Iris pigment epithelial cell (primary cell): Measurements from ENCODE around the gene WWOX.

Experiments
- DNase-seq: peaks from one replicate; pipeline ENCODE4 v3.0.0-alpha.2; 2011; ENCODE audit warnings: low read depth

Gene WWOX

GRCh38 chr16:78862022-78862421 is 762.6 kb downstream of the WWOX start:
- DNase-seq = no peak

- DNase-seq = no peak
Observed at GRCh38 chr16:78866521-78866920, 767.1 kb downstream of the WWOX start.

GRCh38 chr16:78869492-78869891 is 770.0 kb downstream of the WWOX start:
- no peak for DNase-seq

GRCh38 chr16:78871241-78871640 is 771.8 kb downstream of the WWOX start:
- DNase-seq = no peak

GRCh38 chr16:78876671-78877070 is 777.2 kb downstream of the WWOX start:
- no peak for DNase-seq

GRCh38 chr16:78877114-78877655 is 777.7 kb downstream of the WWOX start:
- no peak for DNase-seq

GRCh38 chr16:78878570-78878969 is 779.1 kb downstream of the WWOX start:
- no peak for DNase-seq

GRCh38 chr16:78879011-78879410 is 779.6 kb downstream of the WWOX start:
- no peak for DNase-seq

- no peak for DNase-seq
Observed at GRCh38 chr16:78882150-78882549, 782.7 kb downstream of the WWOX start.

GRCh38 chr16:78882751-78883150 is 783.3 kb downstream of the WWOX start:
- no peak for DNase-seq

GRCh38 chr16:78884204-78884603 is 784.8 kb downstream of the WWOX start:
- DNase-seq = no peak

- DNase-seq = no peak
Observed at GRCh38 chr16:78889346-78889745, 789.9 kb downstream of the WWOX start.

- DNase-seq = no peak
Observed at GRCh38 chr16:78890373-78890895, 791.0 kb downstream of the WWOX start.

GRCh38 chr16:78892951-78893733 is 793.7 kb downstream of the WWOX start:
- no peak for DNase-seq

- DNase-seq = no peak
Observed at GRCh38 chr16:78894886-78895285, 795.4 kb downstream of the WWOX start.

- DNase-seq = no peak
Observed at GRCh38 chr16:78895681-78896080, 796.2 kb downstream of the WWOX start.

GRCh38 chr16:78896280-78896679 is 796.8 kb downstream of the WWOX start:
- no peak for DNase-seq

GRCh38 chr16:78897299-78897698 is 797.8 kb downstream of the WWOX start:
- no peak for DNase-seq

GRCh38 chr16:78900044-78900811 is 800.8 kb downstream of the WWOX start:
- no peak for DNase-seq

GRCh38 chr16:78900966-78901365 is 801.5 kb downstream of the WWOX start:
- no peak for DNase-seq

- no peak for DNase-seq
Observed at GRCh38 chr16:78902321-78902720, 802.9 kb downstream of the WWOX start.

- no peak for DNase-seq
Observed at GRCh38 chr16:78903237-78903636, 803.8 kb downstream of the WWOX start.

- DNase-seq = no peak
Observed at GRCh38 chr16:78903843-78904242, 804.4 kb downstream of the WWOX start.
